Gastroesophageal sphincter (tissue), 4 donors: Measurements from ENCODE around the gene TRIO. TPM values are rescaled to one million over a fixed set of nuclear protein-coding genes. Genes with fewer than 3 reads are reported as not detected.

ENCODE experiments used
- ATAC-seq: fragments of 150-250 bp; one replicate; pipeline ENCODE4 v1.9.1; 2016; ENCODE audit warnings: mild to moderate bottlenecking, moderate library complexity
- H3K27ac ChIP-seq, 4 donors: fragments of 200-600 bp; sonication (generic) in 3 of 4; 1 replicate in 3 of 4; 2 replicates in 1 of 4; pipeline ENCODE4 v1.5.1; 2016 to 2019
- H3K27me3 ChIP-seq: fragments of 200-600 bp; sonication (generic); one replicate; pipeline ENCODE4 v1.5.1; 2019
- H3K36me3 ChIP-seq, 2 donors: fragments of 200-600 bp; sonication (generic); one replicate each; pipeline ENCODE4 v1.5.1; 2019; ENCODE audit warnings: control low read depth in 1 of 2
- H3K4me1 ChIP-seq, 3 donors: fragments of 200-600 bp; sonication (generic); 1 replicate in 2 of 3; 2 replicates in 1 of 3; pipeline ENCODE4 v1.5.1; 2016 to 2019; ENCODE audit warnings: control low read depth in 2 of 3
- H3K4me3 ChIP-seq, 2 donors: fragments of 200-600 bp; sonication (generic); one replicate each; pipeline ENCODE4 v1.5.1; 2019; ENCODE audit warnings: mild to moderate bottlenecking in 1 of 2, moderate library complexity in 1 of 2
- H3K9me3 ChIP-seq, 3 donors: fragments of 200-600 bp; sonication (generic); one replicate each; pipeline ENCODE4 v1.5.1; 2017 to 2019; ENCODE audit warnings: control low read depth in 2 of 3
- EP300 ChIP-seq: sonication (generic); formaldehyde crosslinking; IDR thresholded peaks from one replicate; pipeline ENCODE4 v1.6.1; 2017; ENCODE audit warnings: antibody characterized with exemption, mild to moderate bottlenecking
- POLR2A ChIP-seq, 2 donors: fragments of 450-650 bp; IDR thresholded peaks; one replicate each; pipeline ENCODE4 v1.6.1; 2017; ENCODE audit warnings: antibody characterized with exemption in 2 of 2, mild to moderate bottlenecking in 2 of 2, moderate library complexity in 1 of 2
- POLR2AphosphoS5 ChIP-seq: sonication (generic); formaldehyde crosslinking; IDR thresholded peaks from one replicate; pipeline ENCODE4 v1.6.1; 2017; ENCODE audit warnings: antibody characterized with exemption
- WGBS, 2 donors: methylation state at CpG; one replicate each; pipeline ENCODE4 v1.1.5; 2018; ENCODE audit warnings: low coverage in 1 of 2; 5-methylcytosine and 5-hydroxymethylcytosine counted together
- total RNA-seq, 4 donors: library from RNA; depleted of rRNA; stranded (reverse); fragments of >200 nt; gene quantifications; one replicate each; pipeline ENCODE4 v1.1.0, GENCODE V29; 2016
- TF ChIP-seq, protein P1 (sequence below), 4 experiments: fragments of 200-600 bp in 2 of 4; fragments of 450-650 bp in 2 of 4; sonication (generic) in 1 of 4; IDR thresholded peaks; one replicate each; pipeline ENCODE4 v1.5.1; 2017 to 2019; ENCODE audit warnings: antibody characterized with exemption in 4 of 4, mild to moderate bottlenecking in 2 of 4, moderate library complexity in 2 of 4

The TRIO gene
- total RNA-seq, 4 donors from 2014 or later: 69.2 to 257 (median 172) TPM

GRCh38 chr5:14447958-14448911 lies 305.1 kb downstream of the TRIO start:
- WGBS, 2 donors: 62 to 83% methylated on average over 7 to 10 of the region's 17 CpGs
- peaks cover 0 to 25% of the 10 kb centered on the region in 2 donors for H3K36me3 ChIP-seq
- no peak overlapping the region for H3K4me3 ChIP-seq
- H3K9me3 ChIP-seq: no peaks in the 10 kb centered on the region
- peaks cover 5 to 82% (median 9%) of the 10 kb centered on the region in 3 donors for H3K4me1 ChIP-seq
- no peak for ATAC-seq
- TF ChIP-seq, protein P1, sequence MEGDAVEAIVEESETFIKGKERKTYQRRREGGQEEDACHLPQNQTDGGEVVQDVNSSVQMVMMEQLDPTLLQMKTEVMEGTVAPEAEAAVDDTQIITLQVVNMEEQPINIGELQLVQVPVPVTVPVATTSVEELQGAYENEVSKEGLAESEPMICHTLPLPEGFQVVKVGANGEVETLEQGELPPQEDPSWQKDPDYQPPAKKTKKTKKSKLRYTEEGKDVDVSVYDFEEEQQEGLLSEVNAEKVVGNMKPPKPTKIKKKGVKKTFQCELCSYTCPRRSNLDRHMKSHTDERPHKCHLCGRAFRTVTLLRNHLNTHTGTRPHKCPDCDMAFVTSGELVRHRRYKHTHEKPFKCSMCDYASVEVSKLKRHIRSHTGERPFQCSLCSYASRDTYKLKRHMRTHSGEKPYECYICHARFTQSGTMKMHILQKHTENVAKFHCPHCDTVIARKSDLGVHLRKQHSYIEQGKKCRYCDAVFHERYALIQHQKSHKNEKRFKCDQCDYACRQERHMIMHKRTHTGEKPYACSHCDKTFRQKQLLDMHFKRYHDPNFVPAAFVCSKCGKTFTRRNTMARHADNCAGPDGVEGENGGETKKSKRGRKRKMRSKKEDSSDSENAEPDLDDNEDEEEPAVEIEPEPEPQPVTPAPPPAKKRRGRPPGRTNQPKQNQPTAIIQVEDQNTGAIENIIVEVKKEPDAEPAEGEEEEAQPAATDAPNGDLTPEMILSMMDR (IDR thresholded peaks at IDR 0.05): no peak
- no peak for TF ChIP-seq EP300
- TF ChIP-seq POLR2AphosphoS5: no peak
- no peak for TF ChIP-seq POLR2A (IDR thresholded peaks at IDR 0.05)
- peak overlapping the region in 3 of 4 donors; percentile 72 to 75 (median 74) for H3K27ac ChIP-seq
- no peaks in the 10 kb centered on the region for H3K27me3 ChIP-seq

- peak; percentile 22 for ATAC-seq
- H3K4me3 ChIP-seq: no peak overlapping the region
- peak overlapping the region; percentile 26 to 75 (median 73) for H3K27ac ChIP-seq
- no peak for TF ChIP-seq POLR2AphosphoS5
- TF ChIP-seq, protein P1 (IDR thresholded peaks at IDR 0.05): no peak
- TF ChIP-seq EP300: no peak
- no peak for TF ChIP-seq POLR2A (IDR thresholded peaks at IDR 0.05)
- no peaks in the 10 kb centered on the region for H3K27me3 ChIP-seq
- peaks cover 0 to 28% of the 10 kb centered on the region in 2 donors for H3K36me3 ChIP-seq
- WGBS, 2 donors: 45 to 50% methylated on average over 12 to 13 of the region's 16 CpGs
- no peaks in the 10 kb centered on the region for H3K9me3 ChIP-seq
- peaks cover 5 to 80% (median 9%) of the 10 kb centered on the region in 3 donors for H3K4me1 ChIP-seq
These were observed 306.0 kb downstream of the TRIO start for GRCh38 chr5:14449052-14449661.

DNA sequence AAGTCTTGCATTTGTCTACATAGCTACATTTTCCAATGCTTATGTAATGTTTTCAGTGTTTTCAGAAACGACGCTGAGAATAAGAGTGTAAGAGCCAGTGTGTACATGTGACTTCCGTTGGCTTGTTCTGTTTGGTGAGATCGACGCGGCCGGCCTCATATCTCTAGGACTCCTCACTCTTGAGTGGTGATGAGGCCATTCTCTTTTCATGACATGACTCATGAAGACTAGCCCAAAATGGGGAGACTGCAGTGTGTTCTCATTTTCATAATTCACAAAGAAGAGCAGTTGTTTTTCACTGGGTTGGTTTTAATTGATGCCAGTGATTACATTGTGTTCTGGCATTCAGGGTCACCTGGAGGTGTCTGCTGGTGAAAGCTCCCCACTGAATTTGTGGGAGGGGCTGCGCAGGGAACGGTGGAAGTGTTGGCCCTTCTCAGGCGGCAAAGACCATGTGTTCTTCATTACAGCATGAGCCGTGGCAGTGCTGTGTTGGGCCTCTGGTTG lies 306.9 kb downstream of the TRIO start:
- no peaks in the 10 kb centered on the region for H3K27me3 ChIP-seq
- no peaks in the 10 kb centered on the region for H3K9me3 ChIP-seq
- TF ChIP-seq POLR2AphosphoS5 (no peak), POLR2A (IDR thresholded peaks at IDR 0.05) (no peak), EP300 (no peak)
- TF ChIP-seq, protein P1 (IDR thresholded peaks at IDR 0.05): no peak
- H3K4me3 ChIP-seq: no peak overlapping the region
- WGBS, 2 donors: 61 to 87% methylated on average over 5 to 11 of the region's 11 CpGs
- ATAC-seq: peak; percentile 88
- peaks cover 0 to 37% of the 10 kb centered on the region in 2 donors for H3K36me3 ChIP-seq
- H3K27ac ChIP-seq: peak overlapping the region in 3 of 4 donors; percentile 72 to 75 (median 74)
- H3K4me1 ChIP-seq: peaks cover 0 to 71% (median 9%) of the 10 kb centered on the region in 3 donors

GRCh38 chr5:14450742-14451141 lies 307.6 kb downstream of the TRIO start:
- Histone ChIP-seq H3K27ac (peak overlapping the region in 2 of 4 donors; percentile 74 to 75), H3K27me3 (no peaks in the 10 kb centered on the region), H3K4me3 (no peak overlapping the region), H3K9me3 (no peaks in the 10 kb centered on the region), H3K4me1 (peaks cover 0 to 64% (median 4%) of the 10 kb centered on the region in 3 donors), H3K36me3 (peaks cover 0 to 43% of the 10 kb centered on the region in 2 donors)
- ATAC-seq: no peak
- TF ChIP-seq, protein P1 (IDR thresholded peaks at IDR 0.05): no peak
- no peak for TF ChIP-seq POLR2A (IDR thresholded peaks at IDR 0.05)
- no peak for TF ChIP-seq EP300
- TF ChIP-seq POLR2AphosphoS5: no peak
- WGBS, 2 donors: 84 to 90% methylated on average over 1 to 2 of the region's 2 CpGs
